PC-3 (cell line): Measurements from ENCODE around the gene XPR1. TPM values are rescaled to one million over a fixed set of nuclear protein-coding genes. Genes with fewer than 3 reads are reported as not detected.

Experiments
- ATAC-seq: fragments of 200-7000 bp; cut with Tn5 transposase; 2 replicates; pipeline ENCODE4 v1.9.1; 2020; ENCODE audit warnings: mild to moderate bottlenecking, moderate library complexity
- BruUV-seq: library from RNA; stranded (reverse); fragments of 400-500 nt; replicated peaks from 2 replicates; lab custom pipeline; 2021; lab: Mats Ljungman, UMichigan
- CTCF ChIA-PET: fragments of 300-600 bp; sonication (Branson Sonifier 250); formaldehyde crosslinking; loops from one replicate; lab custom pipeline; 2022; ENCODE audit warnings: antibody characterized with exemption; lab: Charles Lee
- POLR2A ChIA-PET: fragments of 300-600 bp; sonication (Branson Sonifier 250); formaldehyde crosslinking; loops from one replicate; lab custom pipeline; 2022; ENCODE audit warnings: antibody characterized with exemption; ENCODE audit not compliant: unreplicated experiment; lab: Charles Lee
- DNase-seq: peaks from one replicate; pipeline ENCODE4 v3.0.0-alpha.2; 2015
- H2AFZ ChIP-seq: fragments of 300-600 bp; sonication (generic); 2 replicates; pipeline ENCODE4 v1.6.0; 2016; ENCODE audit warnings: antibody characterized with exemption, low read length
- H3F3A ChIP-seq: fragments of 300-600 bp; sonication (generic); one replicate; pipeline ENCODE4 v1.6.0; 2017; ENCODE audit warnings: antibody characterized with exemption, low read length, control low read depth, mild to moderate bottlenecking; ENCODE audit not compliant: unreplicated experiment
- H3K27ac ChIP-seq: fragments of 300-600 bp; sonication (generic); 2 replicates; pipeline ENCODE4 v1.5.1; 2016; ENCODE audit warnings: mild to moderate bottlenecking, low read length
- H3K27me3 ChIP-seq: fragments of 300-600 bp; sonication (generic); 2 replicates; pipeline ENCODE4 v1.6.1; 2016; ENCODE audit warnings: low read length, mixed read lengths
- H3K36me3 ChIP-seq: fragments of 300-600 bp; sonication (generic); 2 replicates; pipeline ENCODE4 v1.6.1; 2016; ENCODE audit warnings: low read depth, mixed run types, low read length, mixed read lengths
- H3K4me1 ChIP-seq: fragments of 300-600 bp; sonication (generic); 2 replicates; pipeline ENCODE4 v1.5.1; 2016; ENCODE audit warnings: low read length; ENCODE audit not compliant: insufficient read depth
- H3K4me2 ChIP-seq: fragments of 300-600 bp; sonication (generic); 2 replicates; pipeline ENCODE4 v1.6.0; 2016; ENCODE audit warnings: low read length
- H3K4me3 ChIP-seq: fragments of 300-600 bp; sonication (generic); 2 replicates; pipeline ENCODE4 v1.5.1; 2016; ENCODE audit warnings: mild to moderate bottlenecking, low read length, mixed read lengths
- H3K79me2 ChIP-seq: fragments of 300-600 bp; sonication (generic); 2 replicates; pipeline ENCODE4 v1.6.1; 2017; ENCODE audit warnings: low read length, mixed read lengths
- H3K9ac ChIP-seq: fragments of 300-600 bp; sonication (generic); 2 replicates; pipeline ENCODE4 v1.6.0; 2016; ENCODE audit warnings: mild to moderate bottlenecking, low read length
- H3K9me2 ChIP-seq: fragments of 300-600 bp; sonication (generic); replicated peaks from 2 replicates; pipeline ENCODE4 v1.6.1; 2016; ENCODE audit warnings: mixed run types, low read length, mixed read lengths
- H3K9me3 ChIP-seq: fragments of 300-600 bp; sonication (generic); 2 replicates; pipeline ENCODE4 v1.6.1; 2016; ENCODE audit warnings: low read length, mixed read lengths
- H4K20me1 ChIP-seq: fragments of 300-600 bp; sonication (generic); 2 replicates; pipeline ENCODE4 v1.6.1; 2016; ENCODE audit warnings: low read length, mixed read lengths
- CTCF ChIP-seq: fragments of 300-600 bp; sonication (generic); conservative IDR thresholded peaks from 2 replicates; pipeline ENCODE4 v1.5.1; 2017; ENCODE audit warnings: antibody characterized with exemption, low read depth, mild to moderate bottlenecking, low read length
- EZH2 ChIP-seq: fragments of 300-600 bp; sonication (generic); IDR thresholded peaks from one replicate; pipeline ENCODE4 v1.6.1; 2017; ENCODE audit warnings: antibody characterized with exemption, mild to moderate bottlenecking, low read length; ENCODE audit not compliant: unreplicated experiment
- EZH2phosphoT487 ChIP-seq: fragments of 300-600 bp; sonication (generic); IDR thresholded peaks from 2 replicates; pipeline ENCODE4 v1.6.1; 2018; ENCODE audit warnings: mild to moderate bottlenecking, antibody characterized with exemption, low read length, borderline replicate concordance
- intact Hi-C: fragments of 100-400 bp; cut with micrococcal nuclease; formaldehyde crosslinking; loops from 2 replicates; pipeline ENCODE4 v1.9.0; 2023
- total RNA-seq: library from RNA; depleted of rRNA; stranded (reverse); fragments of >200 nt; gene quantifications from 2 replicates; pipeline ENCODE4 v1.2.3, GENCODE V29; 2014

The XPR1 gene
- total RNA-seq, 1 experiment from 2014 or later: 8.2 TPM

- Histone ChIP-seq H4K20me1 (no peaks in the 10 kb centered on the region), H3K9me2 (no peaks in the 10 kb centered on the region), H3K79me2 (no peaks in the 10 kb centered on the region), H3F3A (no peaks in the 10 kb centered on the region), H3K9me3 (no peaks in the 10 kb centered on the region), H3K9ac (no peak overlapping the region), H3K4me2 (no peak overlapping the region), H3K36me3 (no peaks in the 10 kb centered on the region), H2AFZ (no peak overlapping the region), H3K4me3 (no peak overlapping the region), H3K27me3 (no peaks in the 10 kb centered on the region), H3K4me1 (no peaks in the 10 kb centered on the region), H3K27ac (no peak overlapping the region)
- DNase-seq: no peak
- ATAC-seq: no peak
- no TSS peak for BruUV-seq
- CTCF ChIA-PET: no interaction called here
- POLR2A ChIA-PET: no interaction called here
- TF ChIP-seq CTCF (no peak), EZH2 (no peak), EZH2phosphoT487 (no peak)
- intact Hi-C loops: no loop called here
Measured at GRCh38 chr1:180652792-180653191, 21.0 kb downstream of the XPR1 start.

GRCh38 chr1:180662709-180663108, 30.9 kb downstream of the XPR1 start:
- no peak for DNase-seq
- intact Hi-C loops: no loop called here
- ChIA-PET CTCF (no interaction called here), POLR2A (no interaction called here)
- Histone ChIP-seq H3K4me1 (no peaks in the 10 kb centered on the region), H3K27ac (no peak overlapping the region), H3K4me2 (no peak overlapping the region), H3K36me3 (no peaks in the 10 kb centered on the region), H3K4me3 (no peak overlapping the region), H3F3A (no peaks in the 10 kb centered on the region), H3K9ac (no peak overlapping the region), H4K20me1 (no peaks in the 10 kb centered on the region), H3K27me3 (no peaks in the 10 kb centered on the region), H3K9me2 (no peaks in the 10 kb centered on the region), H3K79me2 (no peaks in the 10 kb centered on the region), H3K9me3 (no peaks in the 10 kb centered on the region), H2AFZ (no peak overlapping the region)
- no peak for ATAC-seq
- TF ChIP-seq EZH2phosphoT487 (no peak), EZH2 (no peak), CTCF (no peak)
- BruUV-seq: no TSS peak

- ChIA-PET CTCF (no interaction called here), POLR2A (no interaction called here)
- H3K9me3 ChIP-seq: no peaks in the 10 kb centered on the region
- no peak overlapping the region for H3K4me3 ChIP-seq
- H3K9ac ChIP-seq: no peak overlapping the region
- intact Hi-C loops: no loop called here
- peaks cover 6% of the 10 kb centered on the region for H3K4me1 ChIP-seq
- H4K20me1 ChIP-seq: no peaks in the 10 kb centered on the region
- no peak for DNase-seq
- no peak overlapping the region for H3K4me2 ChIP-seq
- BruUV-seq: no TSS peak
- no peak overlapping the region for H3K27ac ChIP-seq
- no peaks in the 10 kb centered on the region for H3K9me2 ChIP-seq
- H2AFZ ChIP-seq: no peak overlapping the region
- no peaks in the 10 kb centered on the region for H3F3A ChIP-seq
- no peak for ATAC-seq
- TF ChIP-seq EZH2 (no peak), CTCF (no peak), EZH2phosphoT487 (no peak)
- no peaks in the 10 kb centered on the region for H3K79me2 ChIP-seq
- H3K36me3 ChIP-seq: no peaks in the 10 kb centered on the region
- no peaks in the 10 kb centered on the region for H3K27me3 ChIP-seq
Measured at GRCh38 chr1:180670681-180671080, 38.9 kb downstream of the XPR1 start.
